ENCODE measurements around the gene SUPT20H. TPM values are rescaled to one million over a fixed set of nuclear protein-coding genes. Genes with fewer than 3 reads are reported as not detected.

SUPT20H gene
- total and polyA plus RNA-seq, 7 donors, result 14.3 to 30.1 (median 22.3) TPM

DNA sequence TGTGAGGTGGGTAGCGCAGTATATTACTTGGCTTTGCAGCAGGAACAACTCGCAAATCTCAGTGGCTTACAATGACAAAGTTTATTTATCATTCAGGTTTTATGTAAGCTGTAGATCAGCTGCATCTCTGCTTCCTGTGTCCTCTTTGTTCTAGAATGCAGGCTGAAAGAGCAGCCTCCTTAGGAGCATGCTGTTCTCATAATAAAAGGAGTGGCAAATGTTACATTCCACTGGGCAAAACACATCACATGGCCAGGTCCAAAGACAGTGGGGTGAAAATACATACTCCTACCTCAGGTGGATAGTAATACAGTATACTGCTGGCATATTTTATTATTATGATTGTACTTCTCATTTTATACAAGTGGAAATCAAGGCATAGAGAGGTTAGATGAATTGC is 47.2 kb upstream of the SUPT20H start:
- DNase-seq (no peak), ATAC-seq (no peak)
- H3K4me1 ChIP-seq, result no peaks in the 10 kb centered on the region
- TF ChIP-seq, protein P1, sequence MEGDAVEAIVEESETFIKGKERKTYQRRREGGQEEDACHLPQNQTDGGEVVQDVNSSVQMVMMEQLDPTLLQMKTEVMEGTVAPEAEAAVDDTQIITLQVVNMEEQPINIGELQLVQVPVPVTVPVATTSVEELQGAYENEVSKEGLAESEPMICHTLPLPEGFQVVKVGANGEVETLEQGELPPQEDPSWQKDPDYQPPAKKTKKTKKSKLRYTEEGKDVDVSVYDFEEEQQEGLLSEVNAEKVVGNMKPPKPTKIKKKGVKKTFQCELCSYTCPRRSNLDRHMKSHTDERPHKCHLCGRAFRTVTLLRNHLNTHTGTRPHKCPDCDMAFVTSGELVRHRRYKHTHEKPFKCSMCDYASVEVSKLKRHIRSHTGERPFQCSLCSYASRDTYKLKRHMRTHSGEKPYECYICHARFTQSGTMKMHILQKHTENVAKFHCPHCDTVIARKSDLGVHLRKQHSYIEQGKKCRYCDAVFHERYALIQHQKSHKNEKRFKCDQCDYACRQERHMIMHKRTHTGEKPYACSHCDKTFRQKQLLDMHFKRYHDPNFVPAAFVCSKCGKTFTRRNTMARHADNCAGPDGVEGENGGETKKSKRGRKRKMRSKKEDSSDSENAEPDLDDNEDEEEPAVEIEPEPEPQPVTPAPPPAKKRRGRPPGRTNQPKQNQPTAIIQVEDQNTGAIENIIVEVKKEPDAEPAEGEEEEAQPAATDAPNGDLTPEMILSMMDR (IDR thresholded peaks at IDR 0.05), result no peak
- no peaks in the 10 kb centered on the region for H3K9me3 ChIP-seq
- intact Hi-C loops (cut with DNase I), result loop anchor here in 1 of 2 donors (2.0 kb wide), 1 partner anchor 496 kb away; no protein-coding TSS in a partner anchor
- WGBS, 3 donors, result 87 to 94% (median 94%) methylated on average over 2 of the region's 2 CpGs
- no peaks in the 10 kb centered on the region for H3K27me3 ChIP-seq (ENCODE audit: insufficient read depth in 3 of 3, low read length in 2 of 3)
- no peaks in the 10 kb centered on the region for H3K36me3 ChIP-seq (ENCODE audit: insufficient read depth in 1 of 2, low read depth in 1 of 2)
- H3K27ac ChIP-seq, result no peak overlapping the region
- H3K4me3 ChIP-seq, result no peak overlapping the region

DNA sequence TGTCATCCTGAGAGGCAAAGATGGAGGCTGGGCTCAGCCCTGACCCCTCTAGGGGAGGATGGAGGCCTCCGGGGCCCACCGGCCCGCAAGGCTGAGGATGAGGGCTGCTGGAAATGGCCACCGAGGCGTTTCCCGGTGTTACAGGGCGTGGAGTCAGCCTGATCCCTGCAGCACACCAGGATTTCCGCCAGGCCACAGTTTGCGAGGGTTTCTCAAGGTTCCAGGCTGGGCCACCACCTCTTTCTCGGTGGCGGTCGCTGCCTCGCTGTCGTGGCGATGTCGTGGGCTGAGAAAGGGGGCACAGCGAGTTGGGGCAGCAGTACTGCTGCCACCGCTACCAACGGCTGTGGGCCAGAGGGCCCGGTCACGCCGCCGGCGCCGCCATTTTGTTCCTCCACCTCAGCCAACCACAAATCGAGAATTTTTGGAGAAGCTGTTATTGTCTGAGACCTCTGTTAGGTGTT is 45.8 kb upstream of the SUPT20H start, which contains the start of gene CSNK1A1L:
TSS of gene CSNK1A1L (minus strand) at position 414 of the 464 bp plus-strand sequence. CDS start at position 6, 408 bp downstream.
- TF ChIP-seq, protein P1 (IDR thresholded peaks at IDR 0.05), result no peak
- 92 to 95% (median 94%) methylated on average over 25 to 26 of the region's 26 CpGs for WGBS, 3 donors
- DNase-seq (no peak), ATAC-seq (no peak)
- no peaks in the 10 kb centered on the region for H3K36me3 ChIP-seq (ENCODE audit: insufficient read depth in 1 of 2, low read depth in 1 of 2)
- no peaks in the 10 kb centered on the region for H3K27me3 ChIP-seq (ENCODE audit: insufficient read depth in 3 of 3, low read length in 2 of 3)
- no peak within 1 kb of the TSS for H3K4me3 ChIP-seq
- H3K9me3 ChIP-seq, result no peaks in the 10 kb centered on the region
- no peaks in the 10 kb centered on the region for H3K4me1 ChIP-seq
- H3K27ac ChIP-seq, result no peak within 1 kb of the TSS
- intact Hi-C loops (cut with DNase I), result no loop called here

DNA sequence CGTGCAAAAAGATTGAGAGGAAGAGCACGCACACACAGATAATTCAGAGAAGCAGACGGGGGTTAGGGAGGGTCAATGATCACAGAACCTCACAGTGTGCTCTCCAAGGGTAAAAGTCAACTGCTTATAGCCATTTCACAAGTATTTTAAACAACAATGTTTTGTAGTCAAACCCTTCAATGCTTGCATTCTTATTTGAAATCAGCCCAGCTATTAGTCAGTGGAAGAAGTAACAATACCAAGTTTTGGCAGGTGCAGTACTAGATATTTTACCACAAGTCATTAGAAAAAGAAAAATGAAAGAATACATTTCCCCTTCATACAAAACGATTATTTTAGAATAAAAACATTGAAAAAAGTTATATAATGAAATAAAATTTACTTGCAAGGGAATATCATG is 43.4 kb upstream of the SUPT20H start:
- no peaks in the 10 kb centered on the region for H3K27me3 ChIP-seq (ENCODE audit: insufficient read depth in 3 of 3, low read length in 2 of 3)
- no peaks in the 10 kb centered on the region for H3K36me3 ChIP-seq (ENCODE audit: insufficient read depth in 1 of 2, low read depth in 1 of 2)
- H3K27ac ChIP-seq, result no peak overlapping the region
- no peaks in the 10 kb centered on the region for H3K9me3 ChIP-seq
- no peak overlapping the region for H3K4me3 ChIP-seq
- TF ChIP-seq, protein P1 (IDR thresholded peaks at IDR 0.05), result no peak
- no peak for ATAC-seq
- 66 to 69% (median 68%) methylated on average over 4 of the region's 4 CpGs for WGBS, 3 donors
- no peaks in the 10 kb centered on the region for H3K4me1 ChIP-seq
- intact Hi-C loops (cut with DNase I), result no loop called here
- DNase-seq, result no peak

DNA sequence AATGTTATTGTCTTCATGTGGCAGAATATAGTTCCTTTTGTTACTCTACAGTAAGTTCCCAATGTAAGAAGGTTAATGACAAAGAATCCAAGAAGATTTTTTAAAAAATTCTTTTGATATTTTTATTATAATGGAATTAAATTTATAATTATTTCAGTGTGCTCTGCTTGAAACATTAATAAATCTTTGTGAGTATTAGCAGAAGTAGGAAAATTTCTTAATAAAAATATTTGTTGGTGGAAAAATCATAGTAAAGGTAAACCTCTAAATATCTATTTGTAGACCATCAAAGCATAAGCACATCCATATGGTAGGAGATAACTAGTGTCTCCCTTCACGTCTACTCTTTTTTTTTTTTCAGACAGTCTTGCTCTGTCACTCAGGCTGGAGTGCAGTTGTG is 41.7 kb upstream of the SUPT20H start:
- Histone ChIP-seq H3K27ac (no peak overlapping the region), H3K27me3 (ENCODE audit: insufficient read depth in 3 of 3, low read length in 2 of 3) (no peaks in the 10 kb centered on the region), H3K36me3 (ENCODE audit: insufficient read depth in 1 of 2, low read depth in 1 of 2) (no peaks in the 10 kb centered on the region), H3K4me3 (no peak overlapping the region), H3K4me1 (no peaks in the 10 kb centered on the region), H3K9me3 (no peaks in the 10 kb centered on the region)
- DNase-seq (no peak), ATAC-seq (no peak)
- TF ChIP-seq, protein P1 (IDR thresholded peaks at IDR 0.05), result no peak
- intact Hi-C loops (cut with DNase I), result no loop called here
- WGBS, 3 donors, result 32 to 52% (median 42%) methylated on average over 1 of the region's 1 CpG

DNA sequence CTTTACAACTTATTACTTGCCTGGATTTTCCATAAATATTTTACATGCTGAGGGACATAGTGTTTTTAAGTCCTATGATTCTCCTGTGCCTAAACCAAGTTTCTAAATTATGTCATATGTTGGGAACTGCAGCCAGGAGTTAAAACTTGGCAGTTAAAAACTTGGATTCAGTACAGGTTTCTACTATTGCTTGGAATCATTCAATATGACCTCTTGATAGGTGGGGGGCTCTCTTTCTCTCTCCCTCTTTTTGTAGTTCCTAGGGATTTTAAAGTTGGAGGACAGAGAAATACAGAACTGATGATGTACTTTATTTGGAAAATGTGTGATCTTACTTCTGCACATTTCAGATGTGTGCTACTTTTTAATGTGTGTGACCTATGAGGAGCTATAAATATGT is 41.2 kb upstream of the SUPT20H start:
- no peaks in the 10 kb centered on the region for H3K36me3 ChIP-seq (ENCODE audit: insufficient read depth in 1 of 2, low read depth in 1 of 2)
- ATAC-seq (no peak), DNase-seq (no peak)
- no peaks in the 10 kb centered on the region for H3K4me1 ChIP-seq
- no peaks in the 10 kb centered on the region for H3K27me3 ChIP-seq (ENCODE audit: insufficient read depth in 3 of 3, low read length in 2 of 3)
- no peak overlapping the region for H3K4me3 ChIP-seq
- intact Hi-C loops (cut with DNase I), result no loop called here
- no peaks in the 10 kb centered on the region for H3K9me3 ChIP-seq
- no peak overlapping the region for H3K27ac ChIP-seq
- TF ChIP-seq, protein P1 (IDR thresholded peaks at IDR 0.05), result no peak
